SU-DHL-6 (cell line): ENCODE measurements around the gene FOXN3.

ENCODE experiments used
- H2AFZ ChIP-seq: fragments of 200-600 bp; sonication (generic); 2 replicates; pipeline ENCODE4 v1.6.1; 2014; ENCODE audit warnings: low read depth, mild to moderate bottlenecking, moderate library complexity, mixed read lengths, antibody characterized with exemption, low read length; ENCODE audit not compliant: severe bottlenecking
- H3F3A ChIP-seq: fragments of 200-600 bp; shearing (Covaris generic); 2 replicates; pipeline ENCODE4 v1.6.0; 2016; ENCODE audit warnings: antibody characterized with exemption, mild to moderate bottlenecking; ENCODE audit not compliant: insufficient read depth
- H3K27ac ChIP-seq: fragments of 200-600 bp; sonication (generic); 2 replicates; pipeline ENCODE4 v1.5.1; 2016; ENCODE audit warnings: low read depth, mild to moderate bottlenecking, low read length, moderate library complexity, mixed read lengths
- H3K27me3 ChIP-seq: fragments of 200-600 bp; sonication (generic), shearing (Covaris generic); 2 replicates; pipeline ENCODE4 v1.6.0; 2014; ENCODE audit warnings: mild to moderate bottlenecking, low read length
- H3K36me3 ChIP-seq: fragments of 200-600 bp; sonication (generic); 2 replicates; pipeline ENCODE4 v1.6.1; 2014; ENCODE audit warnings: mild to moderate bottlenecking, low read length, mixed read lengths
- H3K4me2 ChIP-seq: fragments of 300-600, 200-600 bp; shearing (Covaris generic), sonication (generic); 2 replicates; pipeline ENCODE4 v1.6.0; 2014; ENCODE audit warnings: low read length, low read depth, mild to moderate bottlenecking; ENCODE audit not compliant: poor library complexity, severe bottlenecking
- H3K4me3 ChIP-seq: fragments of 200-600 bp; sonication (generic); 2 replicates; pipeline ENCODE4 v1.5.1; 2014; ENCODE audit warnings: antibody characterized with exemption, low read length, mild to moderate bottlenecking, mixed read lengths; ENCODE audit not compliant: insufficient read depth, poor library complexity, severe bottlenecking
- H3K79me2 ChIP-seq: fragments of 200-600 bp; sonication (generic); 2 replicates; pipeline ENCODE4 v1.6.1; 2014; ENCODE audit warnings: mild to moderate bottlenecking, low read length, moderate library complexity; ENCODE audit not compliant: insufficient read depth
- H3K9ac ChIP-seq: fragments of 200-600 bp; sonication (generic); 2 replicates; pipeline ENCODE4 v1.7.0; 2014; ENCODE audit warnings: mild to moderate bottlenecking, low read length
- H3K9me2 ChIP-seq: fragments of 200-600 bp; sonication (generic); replicated peaks from 2 replicates; pipeline ENCODE4 v1.6.1; 2014; ENCODE audit warnings: low read length; ENCODE audit not compliant: insufficient read depth
- H3K9me3 ChIP-seq: fragments of 200-600 bp; sonication (generic); 2 replicates; pipeline ENCODE4 v1.6.1; 2014; ENCODE audit warnings: low read length, mixed read lengths; ENCODE audit not compliant: insufficient read depth
- H4K20me1 ChIP-seq: fragments of 200-600 bp; sonication (generic); 2 replicates; pipeline ENCODE4 v1.6.1; 2014; ENCODE audit warnings: low read depth, mild to moderate bottlenecking, antibody characterized with exemption, low read length, moderate library complexity, mixed read lengths
- CTCF ChIP-seq: fragments of 200-600 bp; sonication (generic); IDR thresholded peaks from one replicate; pipeline ENCODE4 v1.5.1; 2017; ENCODE audit warnings: antibody characterized with exemption, mild to moderate bottlenecking, low read length, moderate library complexity; ENCODE audit not compliant: insufficient read depth, poor library complexity, severe bottlenecking
- EZH2phosphoT487 ChIP-seq: fragments of 200-600 bp; sonication (generic), shearing (Covaris generic); conservative IDR thresholded peaks from 2 replicates; pipeline ENCODE4 v1.6.1; 2018; ENCODE audit warnings: mild to moderate bottlenecking, antibody characterized with exemption, low read length, moderate library complexity, mixed read lengths

Gene FOXN3

GRCh38 chr14:89184952-89185351, 232.1 kb downstream of the FOXN3 start:
- no peak overlapping the region for H2AFZ ChIP-seq
- no peaks in the 10 kb centered on the region for H3K9me3 ChIP-seq
- no peak overlapping the region for H3K27ac ChIP-seq
- H3K79me2 ChIP-seq, result no peaks in the 10 kb centered on the region
- no peaks in the 10 kb centered on the region for H3K9me2 ChIP-seq
- TF ChIP-seq EZH2phosphoT487, result no peak
- no peak for TF ChIP-seq CTCF
- H3F3A ChIP-seq, result no peaks in the 10 kb centered on the region
- H3K27me3 ChIP-seq, result no peaks in the 10 kb centered on the region
- no peaks in the 10 kb centered on the region for H3K36me3 ChIP-seq
- no peak overlapping the region for H3K4me3 ChIP-seq
- no peak overlapping the region for H3K9ac ChIP-seq
- no peak overlapping the region for H3K4me2 ChIP-seq
- H4K20me1 ChIP-seq, result no peaks in the 10 kb centered on the region

GRCh38 chr14:89182326-89182725, 234.7 kb downstream of the FOXN3 start:
- Histone ChIP-seq H3F3A (no peaks in the 10 kb centered on the region), H3K27ac (no peak overlapping the region), H3K9ac (no peak overlapping the region), H4K20me1 (no peaks in the 10 kb centered on the region), H2AFZ (no peak overlapping the region), H3K4me2 (no peak overlapping the region), H3K79me2 (no peaks in the 10 kb centered on the region), H3K4me3 (no peak overlapping the region), H3K27me3 (no peaks in the 10 kb centered on the region), H3K9me3 (no peaks in the 10 kb centered on the region), H3K36me3 (no peaks in the 10 kb centered on the region), H3K9me2 (no peaks in the 10 kb centered on the region)
- TF ChIP-seq CTCF, result no peak
- no peak for TF ChIP-seq EZH2phosphoT487

- Histone ChIP-seq H3K9me3 (no peaks in the 10 kb centered on the region), H3K4me3 (no peak overlapping the region), H3K4me2 (no peak overlapping the region), H3K9me2 (no peaks in the 10 kb centered on the region), H3F3A (no peaks in the 10 kb centered on the region), H3K27ac (no peak overlapping the region), H3K27me3 (no peaks in the 10 kb centered on the region), H2AFZ (no peak overlapping the region), H3K36me3 (0 out of 2 replicates have a peak, but pooled peaks cover 4% of the 10 kb centered on the region), H3K79me2 (no peaks in the 10 kb centered on the region), H4K20me1 (no peaks in the 10 kb centered on the region), H3K9ac (no peak overlapping the region)
- TF ChIP-seq CTCF (no peak), EZH2phosphoT487 (no peak)
Measured at GRCh38 chr14:89180546-89180945, 236.5 kb downstream of the FOXN3 start.
